B cell (primary cell): ENCODE results near the gene XYLB.

Source experiments
- EZH2 ChIP-seq: IDR thresholded peaks from 2 replicates; pipeline ENCODE4 v1.6.1; 2012; ENCODE audit warnings: borderline replicate concordance, low read depth, mild to moderate bottlenecking, moderate library complexity, low read length; ENCODE audit not compliant: insufficient read depth, poor library complexity, severe bottlenecking
- TF ChIP-seq, protein P1 (sequence below): fragments of 200-600 bp; IDR thresholded peaks from one replicate; pipeline ENCODE4 v1.8.0; 2022; ENCODE audit warnings: antibody characterized with exemption, mild to moderate bottlenecking

DNA sequence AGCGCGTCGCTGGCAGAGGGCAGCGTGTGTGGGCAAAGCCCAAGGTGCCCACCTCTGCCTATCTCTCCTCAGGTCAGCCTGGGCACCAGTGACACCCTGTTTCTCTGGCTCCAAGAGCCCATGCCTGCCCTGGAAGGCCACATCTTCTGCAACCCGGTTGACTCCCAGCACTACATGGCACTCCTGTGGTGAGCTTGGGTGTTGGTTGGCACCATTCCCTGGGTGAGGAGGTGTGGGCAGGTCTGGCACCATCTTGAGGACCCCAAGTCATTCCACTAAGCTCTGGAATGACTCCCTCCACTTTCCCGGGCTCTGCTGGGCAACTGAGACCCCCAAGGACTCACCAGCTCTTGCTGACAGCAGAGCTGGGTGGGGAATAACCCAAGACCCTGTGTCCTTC lies 28.5 kb downstream of the XYLB start:
- TF ChIP-seq, protein P1, sequence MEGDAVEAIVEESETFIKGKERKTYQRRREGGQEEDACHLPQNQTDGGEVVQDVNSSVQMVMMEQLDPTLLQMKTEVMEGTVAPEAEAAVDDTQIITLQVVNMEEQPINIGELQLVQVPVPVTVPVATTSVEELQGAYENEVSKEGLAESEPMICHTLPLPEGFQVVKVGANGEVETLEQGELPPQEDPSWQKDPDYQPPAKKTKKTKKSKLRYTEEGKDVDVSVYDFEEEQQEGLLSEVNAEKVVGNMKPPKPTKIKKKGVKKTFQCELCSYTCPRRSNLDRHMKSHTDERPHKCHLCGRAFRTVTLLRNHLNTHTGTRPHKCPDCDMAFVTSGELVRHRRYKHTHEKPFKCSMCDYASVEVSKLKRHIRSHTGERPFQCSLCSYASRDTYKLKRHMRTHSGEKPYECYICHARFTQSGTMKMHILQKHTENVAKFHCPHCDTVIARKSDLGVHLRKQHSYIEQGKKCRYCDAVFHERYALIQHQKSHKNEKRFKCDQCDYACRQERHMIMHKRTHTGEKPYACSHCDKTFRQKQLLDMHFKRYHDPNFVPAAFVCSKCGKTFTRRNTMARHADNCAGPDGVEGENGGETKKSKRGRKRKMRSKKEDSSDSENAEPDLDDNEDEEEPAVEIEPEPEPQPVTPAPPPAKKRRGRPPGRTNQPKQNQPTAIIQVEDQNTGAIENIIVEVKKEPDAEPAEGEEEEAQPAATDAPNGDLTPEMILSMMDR = no peak
- no peak for TF ChIP-seq EZH2
